22Rv1 (cell line): ENCODE data around the gene DAAM1.

Experiments
- H3K27ac ChIP-seq: fragments of 450-650 bp; 2 replicates; pipeline ENCODE4 v1.5.1; 2017
- ZFX ChIP-seq: fragments of 450-650 bp; IDR thresholded peaks from 2 replicates; pipeline ENCODE4 v1.6.1; 2017; ENCODE audit warnings: antibody characterized with exemption, borderline replicate concordance
- TF ChIP-seq, protein P1 (sequence below): fragments of 450-650 bp; IDR thresholded peaks from 2 replicates; pipeline ENCODE4 v1.5.1; 2017; ENCODE audit warnings: mild to moderate bottlenecking

Gene DAAM1

DNA sequence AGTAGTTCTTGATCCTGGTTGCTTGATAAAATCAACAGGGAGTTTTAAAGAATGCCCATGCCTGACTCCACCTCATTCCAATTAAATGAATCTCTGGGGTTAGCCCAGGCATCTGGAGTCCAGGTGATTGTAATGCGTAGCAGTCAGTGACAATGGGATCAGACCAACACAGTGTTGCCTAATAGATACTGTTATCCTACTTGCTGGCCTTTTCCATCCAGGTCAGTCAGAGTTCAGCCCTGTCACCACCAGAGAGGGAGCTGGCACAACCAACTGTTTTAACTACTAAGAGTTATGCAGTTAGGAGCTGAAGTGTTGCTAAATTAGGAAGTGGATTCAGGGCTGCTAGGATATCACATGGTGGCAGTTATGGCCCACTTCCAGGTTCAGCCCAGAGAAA is 169.6 kb downstream of the DAAM1 start:
- no peak overlapping the region for H3K27ac ChIP-seq

DNA sequence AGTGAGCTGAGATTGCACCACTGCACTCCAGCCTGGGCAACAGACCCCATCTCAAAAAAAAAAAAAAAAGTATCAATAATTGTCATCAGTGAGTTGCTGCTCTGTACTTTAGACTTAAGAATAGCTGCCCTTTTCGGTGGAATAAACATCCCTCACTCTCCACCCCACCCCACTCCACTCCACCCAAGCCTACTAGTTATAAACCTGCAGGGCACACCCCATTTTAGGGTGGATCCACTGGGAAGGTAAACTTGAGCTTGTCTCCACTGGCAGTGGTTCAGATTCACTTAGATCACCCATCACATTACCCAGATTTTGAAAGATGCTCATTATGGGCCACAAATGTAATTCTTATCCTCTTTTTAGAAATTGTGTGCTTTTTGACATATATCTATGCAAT is 170.3 kb downstream of the DAAM1 start:
- TF ChIP-seq, protein P1, sequence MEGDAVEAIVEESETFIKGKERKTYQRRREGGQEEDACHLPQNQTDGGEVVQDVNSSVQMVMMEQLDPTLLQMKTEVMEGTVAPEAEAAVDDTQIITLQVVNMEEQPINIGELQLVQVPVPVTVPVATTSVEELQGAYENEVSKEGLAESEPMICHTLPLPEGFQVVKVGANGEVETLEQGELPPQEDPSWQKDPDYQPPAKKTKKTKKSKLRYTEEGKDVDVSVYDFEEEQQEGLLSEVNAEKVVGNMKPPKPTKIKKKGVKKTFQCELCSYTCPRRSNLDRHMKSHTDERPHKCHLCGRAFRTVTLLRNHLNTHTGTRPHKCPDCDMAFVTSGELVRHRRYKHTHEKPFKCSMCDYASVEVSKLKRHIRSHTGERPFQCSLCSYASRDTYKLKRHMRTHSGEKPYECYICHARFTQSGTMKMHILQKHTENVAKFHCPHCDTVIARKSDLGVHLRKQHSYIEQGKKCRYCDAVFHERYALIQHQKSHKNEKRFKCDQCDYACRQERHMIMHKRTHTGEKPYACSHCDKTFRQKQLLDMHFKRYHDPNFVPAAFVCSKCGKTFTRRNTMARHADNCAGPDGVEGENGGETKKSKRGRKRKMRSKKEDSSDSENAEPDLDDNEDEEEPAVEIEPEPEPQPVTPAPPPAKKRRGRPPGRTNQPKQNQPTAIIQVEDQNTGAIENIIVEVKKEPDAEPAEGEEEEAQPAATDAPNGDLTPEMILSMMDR = no peak
- no peak for TF ChIP-seq ZFX
- no peak overlapping the region for H3K27ac ChIP-seq

More for the DNA sequence above, 169.6 kb downstream of the DAAM1 start:
- TF ChIP-seq, protein P1 = no peak
- no peak for TF ChIP-seq ZFX

DNA sequence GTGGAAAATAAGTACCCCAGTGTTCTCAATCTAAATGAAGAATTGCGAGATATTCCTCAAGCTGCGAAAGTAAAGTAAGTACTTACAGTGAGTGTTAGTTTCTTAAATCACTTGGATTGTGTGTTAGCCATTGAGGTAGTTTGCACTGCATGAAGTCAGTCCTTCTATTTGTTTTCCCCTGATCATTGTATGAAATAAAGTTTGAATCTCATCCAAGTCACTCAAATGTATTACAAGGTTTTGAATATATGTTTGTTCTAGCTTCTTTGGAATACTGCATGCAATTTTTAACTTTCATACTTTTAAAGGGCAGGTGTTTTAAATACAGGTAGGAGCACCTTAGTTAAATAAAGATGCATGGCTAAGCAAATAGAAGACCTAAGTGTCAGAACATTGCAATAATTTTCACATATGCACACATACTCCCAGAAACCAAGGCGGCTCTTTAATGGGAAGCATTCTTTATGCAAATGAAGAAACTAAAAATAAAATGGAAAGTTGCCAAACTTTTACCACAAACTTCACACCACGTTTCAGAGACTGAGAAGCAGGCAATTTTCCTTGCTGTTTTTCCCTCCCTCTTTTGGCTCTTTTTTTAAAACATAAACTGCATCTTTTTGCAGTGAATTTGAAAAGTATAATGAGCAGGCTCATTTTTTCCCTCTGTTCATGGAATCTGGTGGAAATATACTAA is 171.1 kb downstream of the DAAM1 start:
- H3K27ac ChIP-seq = no peak overlapping the region
- TF ChIP-seq, protein P1 = no peak
- TF ChIP-seq ZFX = no peak

DNA sequence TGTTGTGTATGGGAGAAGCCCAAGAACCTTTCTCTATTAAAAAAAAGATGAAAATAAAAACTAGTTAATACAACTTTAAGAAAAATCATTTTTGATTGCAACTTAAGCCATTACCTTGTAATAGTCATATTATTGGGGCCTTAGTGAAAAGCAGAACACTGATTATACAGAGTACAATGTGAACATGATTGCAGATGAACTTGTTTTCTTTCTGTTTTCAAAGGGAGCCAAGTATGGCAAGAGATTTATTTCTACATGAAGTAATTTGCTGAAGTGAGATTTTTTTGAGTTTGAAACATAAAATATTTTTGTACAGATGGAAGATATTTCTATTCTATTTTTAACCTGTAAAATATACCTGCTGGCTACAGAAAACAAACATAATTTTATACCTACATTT is 171.8 kb downstream of the DAAM1 start:
- TF ChIP-seq, protein P1 = no peak
- TF ChIP-seq ZFX = no peak
- no peak overlapping the region for H3K27ac ChIP-seq

DNA sequence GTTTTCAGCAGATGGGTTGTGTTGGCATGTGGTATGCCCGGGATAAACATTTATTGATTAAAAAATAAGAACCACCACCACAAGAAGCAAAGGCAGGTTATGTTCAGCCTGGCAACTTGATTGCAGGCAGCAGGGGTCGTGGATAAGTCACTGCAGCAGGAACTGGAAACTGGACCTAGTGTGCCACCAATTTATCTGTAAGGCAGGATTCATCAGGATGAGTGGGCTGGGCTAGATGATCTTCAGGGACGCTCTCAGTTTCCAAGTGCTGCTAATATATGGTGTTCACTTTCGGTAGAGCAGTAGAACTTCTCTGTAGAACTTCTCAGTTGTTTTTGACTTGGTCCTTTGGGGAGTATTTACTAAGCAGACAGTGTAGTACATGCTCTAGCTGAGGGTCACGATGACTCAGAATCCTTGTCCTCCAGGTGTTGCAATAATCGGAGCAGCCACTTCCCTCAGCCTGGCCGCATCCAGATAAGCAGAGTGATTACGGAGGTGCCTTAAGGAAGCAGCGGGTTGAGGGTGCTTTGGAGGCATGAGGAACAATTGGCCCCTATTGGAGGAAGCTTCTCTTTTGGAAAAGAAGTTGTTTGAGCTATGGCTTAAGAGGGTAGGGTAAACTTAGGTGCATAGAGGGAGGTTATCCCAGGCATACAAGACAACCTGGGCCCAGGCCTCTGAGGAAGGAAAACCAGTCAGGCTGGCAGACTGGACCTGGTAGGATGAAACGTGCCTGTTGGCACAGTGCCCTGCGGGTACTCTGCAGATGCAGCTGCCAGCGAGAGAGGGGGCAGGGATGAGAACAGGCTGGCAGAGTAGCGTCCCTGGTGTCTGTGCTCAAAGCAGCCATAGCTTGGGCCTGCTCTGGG is 172.7 kb downstream of the DAAM1 start:
- no peak for TF ChIP-seq ZFX
- TF ChIP-seq, protein P1 = no peak
- H3K27ac ChIP-seq = no peak overlapping the region

DNA sequence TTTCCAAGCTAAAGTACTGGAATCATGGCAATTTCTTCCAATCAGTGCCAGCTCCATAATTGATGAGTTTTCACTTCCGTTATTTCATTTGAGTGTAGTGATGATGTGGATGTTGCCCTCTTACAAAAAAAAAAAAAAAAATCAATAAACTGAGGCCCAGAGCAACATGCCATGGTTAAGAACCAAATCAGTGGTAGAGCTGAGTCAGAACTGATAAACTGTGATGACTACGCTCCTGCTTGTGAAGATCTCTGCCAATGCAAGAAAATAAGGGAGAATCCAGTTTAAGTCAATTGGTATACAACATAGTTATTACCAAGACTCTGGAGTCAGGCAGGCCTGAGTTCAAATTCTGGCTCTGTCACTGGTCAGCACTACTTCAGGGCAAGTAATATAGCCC is 174.0 kb downstream of the DAAM1 start:
- TF ChIP-seq, protein P1 = no peak
- no peak for TF ChIP-seq ZFX
- no peak overlapping the region for H3K27ac ChIP-seq
